GM18907 (cell line): ENCODE data around the gene SUMO2.

Source experiments
- ATAC-seq: cut with Tn5 transposase; IDR thresholded peaks from one replicate; pipeline ENCODE4 v1.9.1; 2021; ENCODE audit warnings: mild to moderate bottlenecking, moderate library complexity; ENCODE audit not compliant: unreplicated experiment

Gene SUMO2

DNA sequence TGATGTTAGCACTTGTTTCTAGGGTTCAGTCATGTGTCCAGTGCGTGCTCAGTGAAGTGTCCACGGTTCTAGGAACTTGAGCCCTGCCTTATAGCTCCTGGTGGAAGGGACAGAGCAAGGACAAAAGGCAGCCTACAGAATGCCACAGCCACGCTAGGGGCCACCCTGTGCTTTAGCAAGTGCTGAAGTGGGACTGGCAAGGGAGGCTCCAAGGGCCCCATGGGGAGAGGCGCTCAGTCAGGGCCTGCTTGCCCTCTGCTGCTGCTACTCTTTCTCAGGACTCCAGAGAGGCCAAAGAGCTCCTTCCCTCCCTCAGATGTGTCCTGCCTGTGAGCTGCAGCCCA lies 58.0 kb downstream of the SUMO2 start:
- no peak for ATAC-seq

GRCh38 chr17:75124041-75124818 lies 58.5 kb downstream of the SUMO2 start:
- no peak for ATAC-seq

DNA sequence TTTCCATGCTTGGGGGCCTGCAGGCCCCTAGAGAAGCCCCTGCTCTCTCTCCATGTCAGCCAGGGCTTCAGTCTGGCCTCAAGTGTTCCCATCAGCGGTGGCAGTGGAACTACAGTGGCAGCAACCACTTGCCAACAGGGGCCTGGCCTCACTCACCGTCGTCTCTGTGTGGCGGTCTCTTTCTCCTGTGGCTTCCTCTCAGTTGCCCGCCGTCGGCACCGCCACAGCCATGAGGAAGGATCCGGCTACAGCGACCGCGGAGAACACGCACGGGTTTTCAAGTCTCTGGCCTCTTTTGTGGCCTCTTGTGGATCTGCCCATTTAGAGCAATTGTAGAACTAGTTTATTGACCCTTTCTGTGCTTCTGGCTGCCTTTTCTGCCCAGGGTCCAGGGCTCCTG lies 64.5 kb downstream of the SUMO2 start:
- ATAC-seq: no peak

GRCh38 chr17:75116737-75117136 lies 66.0 kb downstream of the SUMO2 start:
- no peak for ATAC-seq
